ENCODE results near the gene LURAP1L.
"Not testable (repeated sequence)": the region's sequence is repeated elsewhere in the genome, so short reads cannot be mapped to it uniquely, and the experiment has no call there.

Gene LURAP1L

GRCh38 chr9:12862611-12863410 lies 88.0 kb downstream of the LURAP1L start:
- no peak for DNase-seq

GRCh38 chr9:12863618-12864017 lies 88.8 kb downstream of the LURAP1L start:
- no peak for DNase-seq

GRCh38 chr9:12865380-12865779 lies 90.6 kb downstream of the LURAP1L start:
- DNase-seq, result not testable (repeated sequence)

Measured in activated gamma-delta T cell treated with Interleukin-2 at 50 U/mL for 16 hours (primary cell).